ENCODE measurements around the gene TPM2.

TPM2 gene

DNA sequence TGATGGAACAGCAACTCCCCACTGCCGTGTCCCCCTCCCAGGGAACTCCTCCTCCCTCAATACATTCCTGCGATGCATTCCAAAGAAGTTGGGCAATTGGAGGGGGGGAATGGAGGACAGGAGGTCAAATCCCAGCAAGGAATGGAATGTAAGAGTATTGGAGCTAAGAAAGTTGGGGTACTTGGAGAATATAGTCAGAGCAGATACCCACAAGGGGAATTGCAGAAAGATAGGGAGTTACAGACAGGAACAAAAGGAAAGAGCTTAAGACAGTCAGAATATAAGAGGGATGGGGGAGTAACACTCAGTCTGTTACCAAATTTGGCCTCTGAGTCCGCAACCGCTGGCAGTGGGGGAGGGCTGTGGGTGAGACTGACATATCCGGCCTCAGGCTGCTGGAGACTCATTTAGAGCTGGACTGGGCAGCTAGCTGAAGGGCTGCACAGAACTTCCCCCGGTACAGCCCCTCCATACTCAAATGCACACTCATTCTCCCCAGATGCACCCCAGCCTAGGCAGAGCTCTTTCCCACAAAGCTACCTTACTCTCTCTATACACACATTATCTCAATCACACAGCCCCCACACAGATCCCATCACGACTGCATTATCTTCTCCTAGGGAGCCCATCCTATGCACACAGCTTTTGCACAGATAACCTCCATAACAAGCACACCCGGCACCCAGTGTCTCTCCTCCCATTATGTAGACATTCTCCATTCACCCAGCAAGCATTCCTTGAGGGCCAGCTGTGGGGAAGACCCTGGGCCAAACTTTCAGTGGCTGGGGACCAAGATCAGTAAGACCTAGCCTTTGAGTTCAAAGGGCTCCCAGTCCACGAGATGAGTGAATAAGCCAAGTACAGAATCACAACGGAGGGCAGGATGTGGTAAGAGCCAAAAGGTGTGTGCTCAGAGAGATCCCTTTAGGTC, 38.6 kb upstream of the TPM2 start:
- peaks cover 14% of the 10 kb centered on the region for H3K4me1 ChIP-seq
- H3K27ac ChIP-seq = peak overlapping the region; percentile 49
- peak overlapping the region; percentile 8 for H3K4me3 ChIP-seq (ENCODE audit: low read depth, low read length)
- H3K79me2 ChIP-seq = peaks cover 12% of the 10 kb centered on the region
- H3K9me3 ChIP-seq (ENCODE audit: control insufficient read depth, low read length) = no peaks in the 10 kb centered on the region
- peak overlapping the region; percentile 52 for H3K4me2 ChIP-seq (ENCODE audit: low read length)
- H3K27me3 ChIP-seq (ENCODE audit: control insufficient read depth, insufficient read depth, low read length) = no peaks in the 10 kb centered on the region
- H3K36me3 ChIP-seq (ENCODE audit: control insufficient read depth, insufficient read depth, low read length) = no peaks in the 10 kb centered on the region
- no peak overlapping the region for H2AFZ ChIP-seq
- TF ChIP-seq, protein P1, sequence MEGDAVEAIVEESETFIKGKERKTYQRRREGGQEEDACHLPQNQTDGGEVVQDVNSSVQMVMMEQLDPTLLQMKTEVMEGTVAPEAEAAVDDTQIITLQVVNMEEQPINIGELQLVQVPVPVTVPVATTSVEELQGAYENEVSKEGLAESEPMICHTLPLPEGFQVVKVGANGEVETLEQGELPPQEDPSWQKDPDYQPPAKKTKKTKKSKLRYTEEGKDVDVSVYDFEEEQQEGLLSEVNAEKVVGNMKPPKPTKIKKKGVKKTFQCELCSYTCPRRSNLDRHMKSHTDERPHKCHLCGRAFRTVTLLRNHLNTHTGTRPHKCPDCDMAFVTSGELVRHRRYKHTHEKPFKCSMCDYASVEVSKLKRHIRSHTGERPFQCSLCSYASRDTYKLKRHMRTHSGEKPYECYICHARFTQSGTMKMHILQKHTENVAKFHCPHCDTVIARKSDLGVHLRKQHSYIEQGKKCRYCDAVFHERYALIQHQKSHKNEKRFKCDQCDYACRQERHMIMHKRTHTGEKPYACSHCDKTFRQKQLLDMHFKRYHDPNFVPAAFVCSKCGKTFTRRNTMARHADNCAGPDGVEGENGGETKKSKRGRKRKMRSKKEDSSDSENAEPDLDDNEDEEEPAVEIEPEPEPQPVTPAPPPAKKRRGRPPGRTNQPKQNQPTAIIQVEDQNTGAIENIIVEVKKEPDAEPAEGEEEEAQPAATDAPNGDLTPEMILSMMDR (IDR thresholded peaks at IDR 0.05) = no peak
- no peak overlapping the region for H3K9ac ChIP-seq

DNA sequence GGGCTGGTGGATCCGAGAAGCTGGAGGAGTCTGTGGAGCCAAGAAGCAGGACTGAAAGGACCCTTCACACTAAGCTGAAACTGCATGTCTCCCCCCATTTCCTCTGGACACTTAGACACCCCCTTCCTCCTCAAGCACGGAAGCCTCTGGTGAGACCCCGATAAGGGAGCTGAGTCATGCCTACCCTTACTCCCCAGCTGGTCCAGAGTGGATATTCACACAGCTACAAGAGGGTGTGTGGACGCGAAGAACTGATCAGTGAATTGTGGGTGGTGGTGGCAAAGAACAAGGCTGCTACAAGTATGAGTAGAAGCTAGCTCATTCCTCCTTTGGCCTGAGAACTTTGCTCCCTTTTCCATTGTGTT, 37.9 kb upstream of the TPM2 start:
- no peaks in the 10 kb centered on the region for H3K36me3 ChIP-seq (ENCODE audit: control insufficient read depth, insufficient read depth, low read length)
- peak overlapping the region; percentile 49 for H3K27ac ChIP-seq
- H3K4me2 ChIP-seq (ENCODE audit: low read length) = peak overlapping the region; percentile 50
- H3K9ac ChIP-seq = no peak overlapping the region
- no peak overlapping the region for H2AFZ ChIP-seq
- peaks cover 12% of the 10 kb centered on the region for H3K79me2 ChIP-seq
- peaks cover 10% of the 10 kb centered on the region for H3K4me1 ChIP-seq
- H3K27me3 ChIP-seq (ENCODE audit: control insufficient read depth, insufficient read depth, low read length) = no peaks in the 10 kb centered on the region
- H3K4me3 ChIP-seq (ENCODE audit: low read depth, low read length) = no peak overlapping the region
- H3K9me3 ChIP-seq (ENCODE audit: control insufficient read depth, low read length) = no peaks in the 10 kb centered on the region
- TF ChIP-seq, protein P1 (IDR thresholded peaks at IDR 0.05) = no peak

DNA sequence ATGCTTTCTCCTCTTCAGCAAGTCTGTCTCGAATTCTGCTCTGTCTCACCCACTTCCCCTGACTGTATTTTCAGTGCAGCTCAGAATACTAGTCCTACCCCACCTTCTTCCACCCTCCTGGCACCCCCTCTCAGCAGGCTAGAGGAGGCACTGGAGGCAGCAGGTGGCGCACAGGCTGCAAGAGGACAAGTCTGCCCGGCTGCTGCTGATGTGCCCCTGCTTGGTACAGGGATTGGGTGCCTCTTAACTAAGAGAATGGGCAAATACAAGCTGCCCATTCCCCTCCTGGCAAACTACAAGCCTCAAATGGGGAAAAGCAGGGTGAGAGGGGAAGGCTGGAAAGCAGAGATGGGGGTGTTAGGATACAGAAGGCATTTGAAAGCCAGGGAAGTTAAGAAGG, 37.2 kb upstream of the TPM2 start:
- Histone ChIP-seq H3K79me2 (peaks cover 12% of the 10 kb centered on the region), H3K36me3 (ENCODE audit: control insufficient read depth, insufficient read depth, low read length) (no peaks in the 10 kb centered on the region), H3K9ac (no peak overlapping the region), H2AFZ (no peak overlapping the region), H3K4me3 (ENCODE audit: low read depth, low read length) (no peak overlapping the region), H3K27ac (no peak overlapping the region), H3K9me3 (ENCODE audit: control insufficient read depth, low read length) (no peaks in the 10 kb centered on the region), H3K4me1 (peaks cover 10% of the 10 kb centered on the region), H3K27me3 (ENCODE audit: control insufficient read depth, insufficient read depth, low read length) (no peaks in the 10 kb centered on the region), H3K4me2 (ENCODE audit: low read length) (no peak overlapping the region)
- TF ChIP-seq, protein P1 (IDR thresholded peaks at IDR 0.05) = no peak

DNA sequence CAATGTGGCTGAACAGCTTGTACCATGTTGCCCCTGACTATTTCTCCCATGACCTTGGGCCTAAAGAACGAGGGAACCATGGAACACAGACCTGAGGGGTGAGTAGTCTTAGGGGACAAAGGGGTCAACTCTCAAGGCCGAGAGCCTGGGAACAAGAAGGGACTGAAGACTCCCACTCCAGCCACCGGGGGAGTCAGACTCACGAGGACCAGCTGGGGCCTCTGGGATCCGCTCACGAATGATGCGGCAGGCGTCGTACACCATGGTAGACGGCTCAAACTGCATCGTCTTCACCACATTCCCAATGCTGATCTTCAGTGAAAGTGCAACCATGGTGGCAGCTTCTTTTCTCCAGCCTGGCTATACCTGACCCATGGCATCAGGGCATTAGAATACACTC, 35.6 kb upstream of the TPM2 start:
- no peaks in the 10 kb centered on the region for H3K36me3 ChIP-seq (ENCODE audit: control insufficient read depth, insufficient read depth, low read length)
- H3K4me3 ChIP-seq (ENCODE audit: low read depth, low read length) = no peak overlapping the region
- H3K4me1 ChIP-seq = peaks cover 10% of the 10 kb centered on the region
- no peak overlapping the region for H3K27ac ChIP-seq
- no peak overlapping the region for H2AFZ ChIP-seq
- no peaks in the 10 kb centered on the region for H3K9me3 ChIP-seq (ENCODE audit: control insufficient read depth, low read length)
- no peak overlapping the region for H3K9ac ChIP-seq
- TF ChIP-seq, protein P1 (IDR thresholded peaks at IDR 0.05) = no peak
- H3K79me2 ChIP-seq = peaks cover 6% of the 10 kb centered on the region
- no peak overlapping the region for H3K4me2 ChIP-seq (ENCODE audit: low read length)
- H3K27me3 ChIP-seq (ENCODE audit: control insufficient read depth, insufficient read depth, low read length) = no peaks in the 10 kb centered on the region

DNA sequence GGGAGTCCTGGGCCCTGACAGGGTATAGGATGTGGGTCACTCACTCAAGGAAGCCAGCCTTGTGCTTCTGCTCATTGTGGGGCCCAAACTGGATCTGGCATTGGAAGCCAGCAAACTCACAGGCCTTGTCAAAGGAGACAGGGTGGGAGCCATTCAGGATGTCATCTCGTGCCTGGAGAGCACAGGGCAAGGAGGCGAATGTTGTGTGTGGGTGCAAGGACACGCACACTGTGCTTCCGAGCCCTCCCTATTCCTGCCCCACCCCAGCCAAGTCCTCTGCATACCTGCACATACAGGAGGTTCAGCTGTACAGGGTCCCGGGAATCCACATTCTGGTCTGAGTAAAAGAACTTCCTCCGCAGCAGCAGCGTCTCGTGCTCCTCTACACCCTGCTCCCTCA, 34.2 kb upstream of the TPM2 start:
- Histone ChIP-seq H3K4me1 (peaks cover 10% of the 10 kb centered on the region), H3K36me3 (ENCODE audit: control insufficient read depth, insufficient read depth, low read length) (no peaks in the 10 kb centered on the region), H3K9ac (no peak overlapping the region), H3K4me2 (ENCODE audit: low read length) (no peak overlapping the region), H3K79me2 (peaks cover 3% of the 10 kb centered on the region), H3K27me3 (ENCODE audit: control insufficient read depth, insufficient read depth, low read length) (no peaks in the 10 kb centered on the region), H3K4me3 (ENCODE audit: low read depth, low read length) (no peak overlapping the region), H2AFZ (no peak overlapping the region), H3K9me3 (ENCODE audit: control insufficient read depth, low read length) (no peaks in the 10 kb centered on the region), H3K27ac (no peak overlapping the region)
- TF ChIP-seq, protein P1 (IDR thresholded peaks at IDR 0.05) = no peak
